GM23338 (cell line): ENCODE results near the gene SLC38A10. TPM values are rescaled to one million over a fixed set of nuclear protein-coding genes. Genes with fewer than 3 reads are reported as not detected.

Experiments used
- ATAC-seq: fragments of 200-7000 bp; cut with Tn5 transposase; 3 replicates; pipeline ENCODE4 v1.9.1; 2020
- DNase-seq: peaks from one replicate; pipeline ENCODE4 v3.0.0-alpha.2; 2015; ENCODE audit warnings: low spot score
- H2AFZ ChIP-seq: fragments of 200-600 bp; sonication (generic); 2 replicates; pipeline ENCODE4 v1.8.0; 2016; ENCODE audit warnings: antibody characterized with exemption, mild to moderate bottlenecking, moderate library complexity
- H3F3A ChIP-seq: fragments of 200-600 bp; sonication (generic); replicated peaks from 2 replicates; pipeline ENCODE4 v1.8.0; 2017; ENCODE audit warnings: antibody characterized with exemption, mixed run types, low read depth
- H3K27ac ChIP-seq: fragments of 200-600 bp; sonication (generic); 2 replicates; pipeline ENCODE4 v1.6.1; 2016; ENCODE audit warnings: low read depth
- H3K27me3 ChIP-seq: fragments of 200-600 bp; sonication (generic); 2 replicates; pipeline ENCODE4 v1.8.0; 2016; ENCODE audit warnings: mild to moderate bottlenecking, mixed run types, moderate library complexity; ENCODE audit not compliant: insufficient read depth
- H3K36me3 ChIP-seq: fragments of 200-600 bp; sonication (generic); 2 replicates; pipeline ENCODE4 v1.8.0; 2016; ENCODE audit warnings: mild to moderate bottlenecking; ENCODE audit not compliant: insufficient read depth
- H3K4me1 ChIP-seq: fragments of 200-600 bp; sonication (generic); 2 replicates; pipeline ENCODE4 v1.8.0; 2016; ENCODE audit warnings: mild to moderate bottlenecking, moderate library complexity; ENCODE audit not compliant: insufficient read depth
- H3K4me2 ChIP-seq: fragments of 200-600 bp; sonication (generic); 2 replicates; pipeline ENCODE4 v1.7.1; 2017; ENCODE audit warnings: mixed run types
- H3K4me3 ChIP-seq: fragments of 200-600 bp; sonication (generic); 2 replicates; pipeline ENCODE4 v1.6.1; 2016; ENCODE audit warnings: mixed run types
- H3K79me2 ChIP-seq: fragments of 200-600 bp; sonication (generic); replicated peaks from 2 replicates; pipeline ENCODE4 v1.8.0; 2017; ENCODE audit warnings: mild to moderate bottlenecking; ENCODE audit not compliant: insufficient read depth
- H3K9me2 ChIP-seq: fragments of 200-600 bp; sonication (generic); 2 replicates; pipeline ENCODE4 v1.8.0; 2017; ENCODE audit not compliant: insufficient read depth
- H4K20me1 ChIP-seq: fragments of 200-600 bp; sonication (generic); replicated peaks from 2 replicates; pipeline ENCODE4 v1.8.0; 2017; ENCODE audit warnings: mild to moderate bottlenecking; ENCODE audit not compliant: insufficient read depth
- H3K27ac Mint-ChIP-seq: 2 replicates; pipeline ENCODE4 v1.8.0; 2020; ENCODE audit warnings: inconsistent platforms, mild to moderate bottlenecking, moderate library complexity, mixed read lengths
- H3K27me3 Mint-ChIP-seq: 3 replicates; pipeline ENCODE4 v1.8.0; 2022; ENCODE audit warnings: low read depth, mild to moderate bottlenecking, moderate library complexity, mixed read lengths, inconsistent platforms; ENCODE audit not compliant: insufficient read depth, poor library complexity
- H3K36me3 Mint-ChIP-seq: 3 replicates; pipeline ENCODE4 v1.8.0; 2021; ENCODE audit warnings: low read depth, mild to moderate bottlenecking, inconsistent platforms, moderate library complexity, mixed read lengths
- H3K4me1 Mint-ChIP-seq: 3 replicates; pipeline ENCODE4 v1.8.0; 2020; ENCODE audit warnings: mild to moderate bottlenecking, inconsistent platforms, mixed read lengths
- H3K4me3 Mint-ChIP-seq: 3 replicates; pipeline ENCODE4 v1.8.0; 2021; ENCODE audit warnings: moderate library complexity, mild to moderate bottlenecking, inconsistent platforms, mixed read lengths
- H3K9me3 Mint-ChIP-seq: 3 replicates; pipeline ENCODE4 v1.8.0; 2020; ENCODE audit warnings: moderate library complexity, mild to moderate bottlenecking, inconsistent platforms, mixed read lengths
- CREB1 ChIP-seq: fragments of 250-450 bp; sonication (Bioruptor Pico); IDR thresholded peaks from 2 replicates; pipeline ENCODE4 v1.5.0; 2020; ENCODE audit warnings: low read depth, mild to moderate bottlenecking, moderate library complexity
- ETS1 ChIP-seq: IDR thresholded peaks from 2 replicates; pipeline ENCODE4 v1.6.1; 2016; ENCODE audit warnings: antibody characterized with exemption
- EZH2 ChIP-seq: fragments of 200-600 bp; sonication (generic); IDR thresholded peaks from one replicate; pipeline ENCODE4 v1.8.0; 2017; ENCODE audit warnings: antibody characterized with exemption, mild to moderate bottlenecking, low read depth; ENCODE audit not compliant: unreplicated experiment
- EZH2phosphoT487 ChIP-seq: fragments of 200-600 bp; sonication (generic); IDR thresholded peaks from one replicate; pipeline ENCODE4 v1.8.1; 2018; ENCODE audit warnings: antibody characterized with exemption; ENCODE audit not compliant: unreplicated experiment
- JUNB ChIP-seq: IDR thresholded peaks from one replicate; pipeline ENCODE4 v1.6.1; 2016; ENCODE audit warnings: antibody characterized with exemption; ENCODE audit not compliant: unreplicated experiment
- NANOG ChIP-seq: IDR thresholded peaks from 2 replicates; pipeline ENCODE4 v1.6.1; 2016; ENCODE audit warnings: antibody characterized with exemption, borderline replicate concordance
- POLR2AphosphoS5 ChIP-seq: IDR thresholded peaks from 2 replicates; pipeline ENCODE4 v1.6.1; 2016; ENCODE audit warnings: antibody characterized with exemption, low read depth
- REST ChIP-seq: IDR thresholded peaks from one replicate; pipeline ENCODE4 v1.6.1; 2018; ENCODE audit warnings: antibody characterized with exemption; ENCODE audit not compliant: unreplicated experiment
- STAT1 ChIP-seq: IDR thresholded peaks from one replicate; pipeline ENCODE4 v1.6.1; 2016; ENCODE audit warnings: antibody characterized with exemption; ENCODE audit not compliant: unreplicated experiment
- ZNF114 ChIP-seq: fragments of 250-450 bp; sonication (Bioruptor Pico); IDR thresholded peaks from 2 replicates; pipeline ENCODE4 v1.5.0; 2020; ENCODE audit warnings: mild to moderate bottlenecking, moderate library complexity
- ZNF331 ChIP-seq: fragments of 250-450 bp; sonication (Bioruptor Pico); IDR thresholded peaks from 2 replicates; pipeline ENCODE4 v1.5.0; 2020; ENCODE audit warnings: low read depth, mild to moderate bottlenecking, moderate library complexity
- ZNF462 ChIP-seq: fragments of 250-450 bp; sonication (Bioruptor Pico); IDR thresholded peaks from 2 replicates; pipeline ENCODE4 v1.5.0; 2020; ENCODE audit warnings: mild to moderate bottlenecking, moderate library complexity
- polyA plus RNA-seq: library from polyadenylated mRNA; unstranded; fragments of >200 nt; fragmentation: Nextera tagmentation; extraction: Ambion mirVana; gene quantifications from 2 replicates; pipeline ENCODE4 v1.2.1, GENCODE V29; 2016
- total RNA-seq: library from RNA; depleted of rRNA; stranded (reverse); fragments of >200 nt; shearing (Covaris generic); gene quantifications from 2 replicates; pipeline ENCODE4 v1.2.3, GENCODE V29; 2014
- TF ChIP-seq, protein P1 (sequence below), 2 experiments: fragments of 200-600 bp in 1 of 2; sonication (generic) in 1 of 2; conservative IDR thresholded peaks; 2 replicates each; pipeline versions ENCODE4 v1.5.1 to v1.6.1; 2016 to 2017; ENCODE audit warnings: antibody characterized with exemption in 2 of 2, low read depth in 2 of 2, mild to moderate bottlenecking in 2 of 2, moderate library complexity in 1 of 2

The SLC38A10 gene
- total and polyA plus RNA-seq, 2 experiments from 2014 or later, result 17.1 to 55.8 TPM

DNA sequence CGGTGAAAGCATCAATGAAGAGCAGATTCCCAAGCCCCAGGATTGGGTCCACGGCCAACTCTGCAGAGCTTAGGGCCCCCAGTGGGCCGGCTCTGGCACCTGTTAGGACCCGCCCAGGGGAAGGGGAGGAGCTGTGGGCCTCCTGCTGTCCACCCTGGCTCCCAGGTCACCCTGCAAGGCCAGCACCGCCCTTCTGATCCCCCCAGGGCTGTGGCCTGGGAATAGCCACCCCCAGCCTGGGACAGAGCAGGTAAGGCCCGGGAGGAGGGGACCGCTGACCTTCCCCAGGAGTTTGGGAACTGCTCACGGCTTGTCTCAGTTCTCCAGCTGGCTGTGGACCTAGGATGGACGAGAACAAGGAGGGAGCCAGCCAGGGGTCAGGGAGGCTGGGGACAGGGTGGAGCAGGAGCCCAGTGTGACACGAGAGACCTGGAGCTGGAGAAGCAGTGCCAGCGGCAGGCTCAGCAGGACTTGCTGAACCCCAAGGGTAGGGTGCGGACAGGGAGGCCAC lies 39.3 kb upstream of the SLC38A10 start:
- Mint-ChIP-seq H3K4me3 (no peak overlapping the region), H3K27ac (no peak overlapping the region), H3K36me3 (no peaks in the 10 kb centered on the region), H3K27me3 (peaks cover 22% of the 10 kb centered on the region), H3K9me3 (no peaks in the 10 kb centered on the region), H3K4me1 (peaks cover 26% of the 10 kb centered on the region)
- no peak for DNase-seq
- TF ChIP-seq JUNB, result no peak
- no peak for TF ChIP-seq NANOG
- no peak for TF ChIP-seq ZNF462
- no peak for TF ChIP-seq REST
- TF ChIP-seq CREB1 (CRISPR knock-in tag), result no peak
- no peak for TF ChIP-seq EZH2phosphoT487
- no peak for TF ChIP-seq STAT1
- TF ChIP-seq ZNF114 (CRISPR knock-in tag), result no peak
- TF ChIP-seq, protein P1, sequence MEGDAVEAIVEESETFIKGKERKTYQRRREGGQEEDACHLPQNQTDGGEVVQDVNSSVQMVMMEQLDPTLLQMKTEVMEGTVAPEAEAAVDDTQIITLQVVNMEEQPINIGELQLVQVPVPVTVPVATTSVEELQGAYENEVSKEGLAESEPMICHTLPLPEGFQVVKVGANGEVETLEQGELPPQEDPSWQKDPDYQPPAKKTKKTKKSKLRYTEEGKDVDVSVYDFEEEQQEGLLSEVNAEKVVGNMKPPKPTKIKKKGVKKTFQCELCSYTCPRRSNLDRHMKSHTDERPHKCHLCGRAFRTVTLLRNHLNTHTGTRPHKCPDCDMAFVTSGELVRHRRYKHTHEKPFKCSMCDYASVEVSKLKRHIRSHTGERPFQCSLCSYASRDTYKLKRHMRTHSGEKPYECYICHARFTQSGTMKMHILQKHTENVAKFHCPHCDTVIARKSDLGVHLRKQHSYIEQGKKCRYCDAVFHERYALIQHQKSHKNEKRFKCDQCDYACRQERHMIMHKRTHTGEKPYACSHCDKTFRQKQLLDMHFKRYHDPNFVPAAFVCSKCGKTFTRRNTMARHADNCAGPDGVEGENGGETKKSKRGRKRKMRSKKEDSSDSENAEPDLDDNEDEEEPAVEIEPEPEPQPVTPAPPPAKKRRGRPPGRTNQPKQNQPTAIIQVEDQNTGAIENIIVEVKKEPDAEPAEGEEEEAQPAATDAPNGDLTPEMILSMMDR (conservative IDR thresholded peaks at IDR 0.05; ENCODE audit: low read depth in 2 of 2), result no peak
- no peak for TF ChIP-seq POLR2AphosphoS5
- TF ChIP-seq EZH2, result no peak
- no peak for TF ChIP-seq ZNF331
- no peak for TF ChIP-seq ETS1
- Histone ChIP-seq H3K4me1 (peaks cover 10% of the 10 kb centered on the region), H2AFZ (no peak overlapping the region), H3K36me3 (no peaks in the 10 kb centered on the region), H3K4me2 (no peak overlapping the region), H4K20me1 (no peaks in the 10 kb centered on the region), H3F3A (no peaks in the 10 kb centered on the region), H3K27me3 (peaks cover 6% of the 10 kb centered on the region), H3K9me2 (no peaks in the 10 kb centered on the region), H3K27ac (no peak overlapping the region), H3K4me3 (no peak overlapping the region), H3K79me2 (no peaks in the 10 kb centered on the region)
- no peak for ATAC-seq
